Measurements from ENCODE around the gene RAB22A.

Gene RAB22A

GRCh38 chr20:58303547-58303946 lies 6.0 kb upstream of the RAB22A start:
- DNase-seq (ENCODE audit: low read depth), result no peak

DNA sequence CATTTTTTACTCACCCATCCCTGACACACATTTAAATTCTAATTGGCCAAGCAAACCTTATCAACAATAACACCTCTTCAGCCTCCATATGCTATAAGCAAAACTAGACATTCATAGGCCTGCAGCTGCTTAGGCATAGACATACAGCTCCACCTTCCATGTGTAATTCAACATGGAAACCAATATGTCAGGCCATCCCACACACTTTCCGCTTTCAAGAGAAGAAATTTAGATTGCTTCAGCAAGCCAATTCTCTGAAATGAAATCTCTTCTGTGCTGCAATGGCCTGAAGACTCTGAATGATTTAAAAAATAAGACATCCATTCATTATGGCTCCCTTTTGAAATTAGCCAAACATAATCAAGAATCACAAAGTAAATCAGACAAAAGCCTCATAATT lies 4.5 kb upstream of the RAB22A start:
- DNase-seq (ENCODE audit: low read depth), result no peak

DNA sequence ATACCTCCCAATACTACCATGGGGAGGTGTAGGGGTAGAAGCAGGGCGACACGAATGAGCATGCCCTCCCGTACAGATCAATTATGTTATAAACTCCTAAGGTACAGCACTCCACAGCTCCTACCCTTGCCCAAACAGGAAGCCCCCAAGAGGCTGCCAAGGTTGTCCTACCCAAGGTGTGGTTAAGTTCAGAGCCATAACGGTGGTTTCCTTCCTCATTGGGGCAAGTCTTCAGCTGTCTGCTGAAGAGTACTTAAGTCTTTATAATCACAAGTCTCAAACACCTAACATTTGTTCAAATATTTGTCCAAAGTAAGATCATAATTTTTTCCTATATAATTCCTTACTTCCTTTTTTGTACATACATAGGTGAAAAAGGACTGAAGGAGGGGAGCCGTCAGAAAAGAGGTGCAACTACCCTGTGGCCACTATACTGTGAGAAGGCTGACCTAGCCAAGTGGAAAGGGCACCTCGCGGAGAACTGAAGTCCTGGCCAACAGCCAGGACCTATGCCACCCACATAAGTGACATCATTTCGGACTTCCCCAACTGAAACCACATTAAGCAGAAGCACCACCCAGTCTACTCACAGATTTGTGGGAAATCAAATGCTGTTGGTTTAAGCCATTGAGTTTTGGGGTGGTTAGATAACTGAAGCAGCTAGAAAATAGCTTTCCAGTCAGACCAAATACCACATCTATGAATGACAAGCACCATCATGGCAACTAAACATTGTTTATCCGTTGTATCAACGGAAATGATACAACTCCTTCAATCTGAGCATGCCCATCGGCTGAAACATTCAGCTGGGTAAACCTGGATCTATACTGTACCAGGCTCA lies 2.9 kb upstream of the RAB22A start:
- DNase-seq (ENCODE audit: low read depth), result peak; percentile 65

GRCh38 chr20:58307270-58307669 lies 2.2 kb upstream of the RAB22A start:
- DNase-seq (ENCODE audit: low read depth), result no peak

DNA sequence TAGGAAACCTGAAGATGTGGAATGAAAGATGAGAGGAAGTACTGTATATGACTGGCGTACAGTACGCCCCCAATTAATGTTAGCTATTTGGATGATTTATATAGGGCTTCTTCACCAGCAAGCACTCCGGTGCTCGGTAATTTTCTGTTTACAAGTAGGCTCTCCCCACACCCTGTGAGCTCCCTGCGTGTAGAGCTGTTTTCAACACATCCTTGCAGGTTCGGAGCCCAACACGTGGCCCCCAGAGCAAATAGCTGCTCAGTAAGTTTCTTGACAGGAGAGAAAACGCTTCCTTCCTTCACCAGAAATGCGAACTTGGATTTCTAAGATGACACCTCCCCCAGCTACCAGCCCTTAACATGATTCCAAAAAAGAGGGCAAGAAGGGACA lies 1.2 kb upstream of the RAB22A start:
- DNase-seq (ENCODE audit: low read depth), result no peak

GRCh38 chr20:58308680-58309527 lies 611 bp upstream of the RAB22A start:
- peak; percentile 30 for DNase-seq (ENCODE audit: low read depth)

DNA sequence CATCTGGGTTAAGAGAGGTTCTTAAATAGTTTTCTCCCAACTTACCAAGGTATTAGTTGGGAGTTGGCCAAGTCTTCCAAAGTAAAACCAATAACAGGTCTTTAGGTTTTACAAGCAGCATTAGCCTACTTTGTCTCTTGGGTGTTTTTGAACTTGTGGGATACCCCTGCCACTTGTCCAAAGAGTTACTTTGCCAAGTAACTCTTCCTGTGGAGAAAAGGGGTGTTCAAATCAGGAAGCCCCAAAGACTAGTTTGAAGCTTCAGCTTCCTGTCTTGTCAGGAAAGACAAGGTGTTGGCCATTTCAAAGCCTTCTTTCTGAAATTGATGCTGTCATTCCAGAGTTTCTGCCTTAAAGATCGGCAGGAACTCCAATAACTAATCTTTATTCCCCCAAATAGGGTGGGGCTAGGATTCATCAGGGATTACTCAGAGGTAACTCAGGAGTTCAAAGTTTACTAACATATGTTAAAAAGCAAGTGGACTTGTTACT lies 822 bp downstream of the RAB22A start:
- DNase-seq (ENCODE audit: low read depth), result no peak

DNA sequence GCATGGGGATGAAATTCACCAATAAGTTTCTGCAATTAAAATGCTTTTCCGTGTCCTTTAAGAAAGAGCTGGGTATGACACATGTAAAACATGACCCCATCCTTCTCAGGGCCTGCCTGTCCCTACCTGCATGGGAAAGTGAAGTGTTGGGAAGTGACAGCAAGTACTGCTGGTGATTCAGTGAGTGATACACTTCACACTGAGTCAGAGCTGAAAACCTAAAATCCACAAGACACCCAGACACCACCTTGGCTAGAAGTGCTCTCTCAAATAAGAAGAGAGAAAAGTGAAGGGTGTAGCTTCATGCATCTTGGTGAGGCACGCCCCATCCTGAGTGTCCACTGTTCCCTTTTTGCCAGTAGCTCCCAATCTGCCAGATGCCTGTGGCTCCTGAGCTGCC lies 3.3 kb downstream of the RAB22A start:
- no peak for DNase-seq (ENCODE audit: low read depth)

GRCh38 chr20:58313396-58313795 lies 3.9 kb downstream of the RAB22A start:
- DNase-seq (ENCODE audit: low read depth), result no peak

DNA sequence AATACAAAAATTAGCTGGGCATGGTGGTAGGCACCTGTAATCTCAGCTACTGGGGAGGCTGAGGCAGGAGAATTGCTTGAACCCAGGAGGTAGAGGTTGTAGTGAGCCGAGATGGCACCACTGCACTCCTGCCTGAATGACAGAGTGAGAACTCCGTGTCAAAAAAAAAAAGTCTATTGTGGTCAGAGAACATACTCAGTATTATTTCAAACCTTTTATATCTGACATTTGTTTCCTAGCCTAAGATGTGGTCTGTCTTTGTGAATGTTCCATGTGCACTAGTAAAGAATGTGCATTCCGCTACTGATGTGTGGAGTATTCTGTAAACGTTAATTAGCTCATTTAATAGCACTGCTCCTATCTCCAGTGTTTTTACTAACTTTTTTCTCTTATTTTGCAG lies 11.7 kb downstream of the RAB22A start:
- DNase-seq (ENCODE audit: low read depth), result no peak

DNA sequence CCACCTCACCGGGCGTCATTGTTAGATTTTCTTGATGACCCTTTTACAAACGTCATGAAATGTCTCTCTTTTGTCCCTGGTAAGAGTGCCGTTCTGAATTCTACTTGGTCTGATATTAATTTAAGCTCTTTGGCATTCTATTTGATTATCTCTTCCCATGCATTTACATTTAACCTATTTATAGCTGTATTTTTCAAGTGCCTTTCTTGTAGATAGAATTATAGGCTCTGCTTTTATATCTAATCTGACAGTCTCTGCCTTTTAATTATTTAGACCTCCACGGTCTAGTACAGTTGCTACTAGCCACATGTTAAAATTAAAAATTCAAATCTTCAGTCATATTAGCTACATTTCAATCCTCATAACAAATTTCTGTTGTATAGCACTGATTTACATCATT lies 12.6 kb downstream of the RAB22A start:
- no peak for DNase-seq (ENCODE audit: low read depth)

DNA sequence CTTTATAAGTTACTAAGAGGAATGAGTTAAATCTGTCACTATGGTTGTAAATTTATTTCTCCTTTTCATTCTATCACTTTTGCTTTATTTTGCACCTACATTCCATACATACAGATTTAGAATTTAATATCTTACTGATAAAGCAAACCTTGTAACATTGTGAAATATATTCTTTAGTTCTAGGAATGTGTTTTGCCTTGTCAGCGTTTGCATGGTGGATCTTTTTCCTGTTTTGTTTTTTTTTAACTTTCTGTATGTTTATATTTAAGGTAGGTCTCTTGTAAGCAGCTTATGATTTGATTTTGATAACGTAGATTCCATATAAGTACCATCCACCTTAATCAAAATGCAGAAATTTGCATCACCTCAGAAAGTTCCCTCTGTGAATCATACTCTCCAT lies 16.4 kb downstream of the RAB22A start:
- DNase-seq (ENCODE audit: low read depth), result no peak

DNA sequence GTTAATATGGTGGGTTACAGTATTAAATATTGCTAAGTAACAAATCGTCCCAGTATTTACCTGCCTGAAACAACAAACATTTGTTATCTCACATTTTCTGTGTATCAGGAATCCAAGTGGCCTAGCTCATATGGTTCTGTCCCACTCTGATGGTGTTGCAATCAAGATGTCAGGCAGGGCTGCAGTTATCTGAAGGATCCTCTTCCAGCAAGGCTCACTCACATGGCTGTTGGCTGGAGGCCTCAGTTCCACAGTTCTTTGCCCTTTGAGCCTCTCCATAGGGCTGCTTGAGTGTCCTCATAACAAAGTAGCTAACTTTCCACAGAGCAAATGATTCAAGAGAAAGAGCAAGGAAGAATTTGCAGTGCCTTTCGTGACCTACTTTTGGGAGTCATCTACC lies 17.7 kb downstream of the RAB22A start:
- DNase-seq (ENCODE audit: low read depth), result no peak

- DNase-seq (ENCODE audit: low read depth), result no peak
These were observed 19.3 kb downstream of the RAB22A start for GRCh38 chr20:58328836-58329235.

- no peak for DNase-seq (ENCODE audit: low read depth)
These were observed 20.2 kb downstream of the RAB22A start for GRCh38 chr20:58329711-58330110.

- DNase-seq (ENCODE audit: low read depth), result no peak
These were observed 20.7 kb downstream of the RAB22A start for GRCh38 chr20:58330249-58330648.

DNA sequence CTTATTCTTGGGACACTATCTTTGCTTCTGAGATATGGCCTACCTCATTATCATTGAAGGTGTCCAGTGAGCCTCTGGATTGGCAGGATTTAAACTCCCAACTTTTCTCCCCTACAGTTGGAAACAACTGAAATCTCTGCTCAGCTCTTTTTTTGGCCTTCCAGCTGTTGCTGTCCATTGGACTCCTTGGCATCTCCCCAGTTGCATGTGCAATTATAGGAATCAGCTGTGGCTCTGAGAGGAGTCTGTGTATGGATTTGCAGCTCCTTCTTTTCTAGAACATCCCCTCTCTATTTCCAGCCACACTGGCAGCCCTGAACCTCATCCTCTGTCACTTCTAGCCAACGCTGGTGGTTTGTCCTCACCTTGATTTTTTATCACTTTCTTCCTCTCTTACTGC lies 21.2 kb downstream of the RAB22A start:
- DNase-seq (ENCODE audit: low read depth), result no peak

DNA sequence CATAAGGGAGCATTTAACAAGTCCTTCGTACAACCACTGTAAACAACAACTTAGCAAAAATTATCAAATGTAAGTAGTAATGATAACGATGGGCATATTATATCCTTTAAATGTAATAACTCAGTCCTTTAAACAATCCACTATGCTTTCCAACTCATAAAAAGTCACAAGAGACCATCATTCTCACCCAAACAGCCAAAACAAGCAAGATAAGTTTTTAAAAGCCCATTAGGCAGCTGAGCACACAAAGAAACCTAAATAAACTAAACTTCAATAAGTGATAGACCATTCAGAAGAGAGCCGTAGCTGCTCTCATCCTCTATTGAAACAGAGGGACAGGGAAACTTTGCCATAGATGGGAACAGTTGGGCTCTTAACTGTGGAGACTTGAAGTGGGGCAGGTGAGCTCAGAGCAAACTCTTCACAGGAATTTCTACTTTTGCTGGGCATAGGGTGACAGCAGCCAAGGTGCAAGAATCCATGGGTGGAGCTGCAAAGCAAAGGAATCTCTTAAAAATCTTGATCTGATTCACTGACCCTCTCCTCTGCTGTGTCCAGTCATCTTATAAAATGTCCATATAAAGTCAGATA lies 22.5 kb downstream of the RAB22A start:
- no peak for DNase-seq (ENCODE audit: low read depth)

DNA sequence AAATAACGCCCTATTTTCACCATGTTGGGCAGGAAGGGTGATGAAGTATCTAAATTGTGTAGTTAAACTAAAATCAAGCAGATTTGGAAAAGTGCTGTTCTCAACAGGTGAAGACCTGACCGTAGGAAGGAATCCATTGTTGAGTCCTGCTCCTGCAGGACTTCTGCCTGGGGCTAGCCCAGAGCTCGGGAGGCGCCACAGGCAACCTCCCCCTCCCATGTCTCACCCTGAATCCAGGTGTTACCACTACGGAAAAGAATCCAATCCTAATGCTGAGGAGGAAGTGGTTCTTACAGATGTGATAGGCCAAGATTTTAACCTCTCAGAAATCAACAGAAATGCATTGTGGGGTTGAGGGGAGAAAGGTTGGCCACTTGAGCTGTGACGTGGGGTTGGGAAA lies 30.2 kb downstream of the RAB22A start:
- DNase-seq (ENCODE audit: low read depth), result no peak

- DNase-seq (ENCODE audit: low read depth), result no peak
These were observed 30.6 kb downstream of the RAB22A start for GRCh38 chr20:58340151-58340550.

DNA sequence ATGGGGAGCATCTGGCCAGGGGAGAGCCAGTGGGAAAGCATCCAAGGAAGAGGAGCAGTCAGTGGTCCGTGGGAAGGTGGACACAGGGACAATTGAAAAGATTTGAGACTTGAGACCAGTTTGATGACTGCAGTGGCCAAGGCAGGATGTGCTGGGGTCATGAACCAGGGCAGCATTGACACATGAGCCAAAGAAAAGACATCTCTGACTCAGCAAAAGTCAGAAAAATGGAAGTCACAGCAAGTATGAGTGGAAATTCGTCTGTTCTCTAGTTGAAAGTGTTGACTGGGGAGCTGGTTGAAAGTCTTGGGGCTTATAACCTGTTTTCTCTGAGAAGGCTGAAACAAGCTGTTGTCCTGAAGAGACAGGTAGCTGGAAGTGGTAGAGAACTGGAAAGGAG lies 31.3 kb downstream of the RAB22A start:
- no peak for DNase-seq (ENCODE audit: low read depth)

- DNase-seq (ENCODE audit: low read depth), result no peak
These were observed 32.8 kb downstream of the RAB22A start for GRCh38 chr20:58342104-58342945.

All from activated T-cell treated with anti-CD3 and anti-CD28 coated beads for 24 hours (primary cell).